Kidney glomerular epithelial cell (primary cell): ENCODE measurements around the gene DHH.
A peak's percentile ranks its signal among the peaks of the same experiment; 100 is the strongest.

ENCODE experiments used
- DNase-seq: peaks from one replicate; lab custom pipeline; 2025; lab: John Stamatoyannopoulos, UW

Gene DHH

GRCh38 chr12:49109641-49110463, 15.3 kb upstream of the DHH start:
- no peak for DNase-seq

- peak; percentile 13 for DNase-seq
Observed at GRCh38 chr12:49108958-49109404, 14.4 kb upstream of the DHH start.

- no peak for DNase-seq
Observed at GRCh38 chr12:49105504-49106084, 11.0 kb upstream of the DHH start.

GRCh38 chr12:49104822-49105221, 10.2 kb upstream of the DHH start:
- no peak for DNase-seq

GRCh38 chr12:49100380-49100779, 5.8 kb upstream of the DHH start:
- no peak for DNase-seq

GRCh38 chr12:49098703-49099102, 4.1 kb upstream of the DHH start:
- no peak for DNase-seq

- no peak for DNase-seq
Observed at GRCh38 chr12:49098035-49098451, 3.4 kb upstream of the DHH start.

GRCh38 chr12:49097381-49097780, 2.8 kb upstream of the DHH start:
- no peak for DNase-seq

GRCh38 chr12:49094975-49095365, 369 bp upstream of the DHH start:
- DNase-seq, result no peak

- no peak for DNase-seq
Observed at GRCh38 chr12:49093792-49094159, 825 bp downstream of the DHH start.

- no peak for DNase-seq
Observed at GRCh38 chr12:49092816-49093406, 1.7 kb downstream of the DHH start.

- peak; percentile 73 for DNase-seq
Observed at GRCh38 chr12:49092086-49092815, 2.4 kb downstream of the DHH start.

GRCh38 chr12:49091836-49092085, 2.8 kb downstream of the DHH start:
- no peak for DNase-seq

- no peak for DNase-seq
Observed at GRCh38 chr12:49091056-49091835, 3.4 kb downstream of the DHH start.

- DNase-seq, result peak; percentile 37
Observed at GRCh38 chr12:49089821-49090773, 4.5 kb downstream of the DHH start.

- DNase-seq, result no peak
Observed at GRCh38 chr12:49088932-49089330, 5.7 kb downstream of the DHH start.

GRCh38 chr12:49088150-49088931, 6.3 kb downstream of the DHH start:
- DNase-seq, result peak; percentile 93

GRCh38 chr12:49086116-49086515, 8.5 kb downstream of the DHH start:
- DNase-seq, result no peak

- DNase-seq, result no peak
Observed at GRCh38 chr12:49084438-49084837, 10.2 kb downstream of the DHH start.

GRCh38 chr12:49079793-49080192, 14.8 kb downstream of the DHH start:
- DNase-seq, result no peak
